Activated T-cell treated with anti-CD3 and anti-CD28 coated beads, Interleukin-2, amount 50 U/mL, for 72 hours (primary cell): ENCODE results near the gene GSTO2. TPM values are rescaled to one million over a fixed set of nuclear protein-coding genes. Genes with fewer than 3 reads are reported as not detected.

Experiments used
- ATAC-seq, 2 donors: fragments of 150-1000 bp; cut with Tn5 transposase; replicated peaks in 1 of 2; 2 replicates each; pipeline ENCODE4 v1.10.0; 2021; ENCODE audit warnings: moderate library complexity in 2 of 2, mild to moderate bottlenecking in 1 of 2
- DNase-seq, 2 donors: peaks; one replicate each; pipeline ENCODE4 v3.0.0; 2021 to 2022; ENCODE audit warnings: mixed read lengths in 1 of 2
- H3K27ac Mint-ChIP-seq: one replicate; pipeline ENCODE4 v1.8.0; 2022; ENCODE audit warnings: mild to moderate bottlenecking, moderate library complexity, mixed read lengths
- H3K27me3 Mint-ChIP-seq: one replicate; pipeline ENCODE4 v1.8.0; 2022; ENCODE audit warnings: low read depth, mixed read lengths
- H3K36me3 Mint-ChIP-seq, 2 donors: one replicate each; pipeline ENCODE4 v1.8.0; 2022; ENCODE audit warnings: mixed read lengths in 2 of 2, mild to moderate bottlenecking in 1 of 2; ENCODE audit not compliant: insufficient read depth in 2 of 2
- H3K4me1 Mint-ChIP-seq: one replicate; pipeline ENCODE4 v1.8.0; 2022; ENCODE audit warnings: low read depth, mixed read lengths
- H3K4me3 Mint-ChIP-seq, 2 donors: one replicate each; pipeline ENCODE4 v1.8.0; 2022; ENCODE audit warnings: mild to moderate bottlenecking in 2 of 2, mixed read lengths in 2 of 2, moderate library complexity in 2 of 2
- H3K9me3 Mint-ChIP-seq, 2 donors: one replicate each; pipeline ENCODE4 v1.8.0; 2022; ENCODE audit warnings: mixed read lengths in 2 of 2
- total RNA-seq, 2 donors: library from RNA; stranded (reverse); gene quantifications; one replicate each; pipeline ENCODE4 v1.2.3, GENCODE V29; 2022

Gene GSTO2
- total RNA-seq, 2 donors from 2014 or later, result 6.8 to 9.5 TPM

DNA sequence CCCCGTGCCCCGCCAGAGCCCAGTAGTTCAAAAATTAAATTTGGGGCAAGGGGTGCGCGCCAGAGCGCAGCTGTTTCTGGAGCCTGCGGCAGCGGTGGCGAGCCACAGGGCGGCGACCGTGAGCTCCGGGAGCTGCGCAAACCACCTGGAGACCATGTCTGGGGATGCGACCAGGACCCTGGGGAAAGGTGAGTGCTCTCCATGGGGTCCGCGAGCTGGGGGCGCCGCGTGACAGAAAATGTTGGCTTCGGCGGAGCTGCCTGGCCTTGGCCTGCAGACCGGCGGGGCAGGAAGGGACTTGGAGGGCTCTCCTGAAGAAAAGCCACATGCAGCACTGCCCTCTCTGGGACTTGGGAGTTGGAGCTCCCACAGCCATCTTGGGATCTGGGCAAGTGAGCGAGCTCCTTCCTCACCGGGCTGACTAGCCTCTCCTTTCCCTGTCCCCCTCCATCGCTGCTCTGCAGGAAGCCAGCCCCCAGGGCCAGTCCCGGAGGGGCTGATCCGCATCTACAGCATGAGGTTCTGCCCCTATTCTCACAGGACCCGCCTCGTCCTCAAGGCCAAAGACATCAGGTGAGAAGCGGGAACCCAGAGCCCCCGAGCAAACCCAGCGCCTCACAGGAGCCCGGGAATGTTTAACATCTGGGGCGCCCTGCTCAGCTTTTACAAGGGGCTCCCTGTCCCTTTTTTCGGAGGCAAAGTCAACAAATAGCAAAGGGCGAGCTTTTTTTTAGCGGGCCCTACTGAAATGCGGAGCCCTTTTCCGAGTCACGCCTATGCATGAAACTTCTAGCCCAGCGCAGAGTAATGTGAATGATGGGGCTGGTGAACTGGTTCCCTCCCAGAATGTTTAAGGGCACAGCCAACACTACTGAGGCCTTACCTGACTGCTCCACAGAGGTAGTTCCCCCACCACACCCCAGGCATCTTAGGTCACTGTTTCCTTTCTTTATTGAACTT lies 6.1 kb downstream of the GSTO2 start:
- peak overlapping the region; percentile 68 for H3K4me3 Mint-ChIP-seq
- H3K4me1 Mint-ChIP-seq, result peaks cover 10% of the 10 kb centered on the region
- ATAC-seq (peak; percentile 89 to 90), DNase-seq (peak; percentile 60 to 62)
- H3K27me3 Mint-ChIP-seq, result peaks cover 15% of the 10 kb centered on the region
- no peaks in the 10 kb centered on the region for H3K36me3 Mint-ChIP-seq
- H3K27ac Mint-ChIP-seq, result no peak overlapping the region
- H3K9me3 Mint-ChIP-seq, result no peaks in the 10 kb centered on the region

DNA sequence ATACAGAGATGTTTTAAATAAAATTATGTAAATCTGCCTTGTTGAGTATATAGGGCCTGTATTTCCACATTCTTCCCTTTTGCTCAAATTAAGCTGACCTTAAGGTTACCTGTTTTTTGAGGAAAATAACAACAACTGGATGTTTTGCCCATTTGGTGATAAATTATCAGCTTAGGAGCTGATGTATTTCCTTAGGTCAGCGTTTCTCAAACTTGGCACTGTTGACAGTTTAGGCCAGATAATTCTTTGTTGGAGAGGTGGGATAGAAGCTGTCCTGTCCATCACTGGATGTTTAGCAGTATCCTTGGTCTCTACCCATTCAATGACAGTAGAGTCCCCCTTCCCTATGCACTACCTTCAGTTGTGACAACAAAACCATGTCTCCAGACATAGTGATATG lies 7.2 kb downstream of the GSTO2 start:
- Mint-ChIP-seq H3K9me3 (no peaks in the 10 kb centered on the region), H3K4me3 (no peak overlapping the region), H3K27me3 (peaks cover 15% of the 10 kb centered on the region), H3K4me1 (peaks cover 10% of the 10 kb centered on the region), H3K27ac (no peak overlapping the region), H3K36me3 (no peaks in the 10 kb centered on the region)
- no peak for ATAC-seq
- DNase-seq, result no peak

DNA sequence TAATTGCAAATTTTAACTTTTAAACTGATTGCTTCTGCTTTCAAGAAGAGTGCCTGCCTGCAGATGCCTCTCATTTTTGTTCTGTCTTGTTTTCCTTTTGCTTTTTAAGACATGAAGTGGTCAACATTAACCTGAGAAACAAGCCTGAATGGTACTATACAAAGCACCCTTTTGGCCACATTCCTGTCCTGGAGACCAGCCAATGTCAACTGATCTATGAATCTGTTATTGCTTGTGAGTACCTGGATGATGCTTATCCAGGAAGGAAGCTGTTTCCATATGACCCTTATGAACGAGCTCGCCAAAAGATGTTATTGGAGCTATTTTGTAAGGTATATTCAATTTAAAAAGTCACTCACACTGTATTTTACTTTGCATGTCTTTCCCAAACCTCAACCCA lies 8.8 kb downstream of the GSTO2 start:
- H3K4me1 Mint-ChIP-seq, result peaks cover 14% of the 10 kb centered on the region
- no peak overlapping the region for H3K4me3 Mint-ChIP-seq
- H3K27ac Mint-ChIP-seq, result no peak overlapping the region
- H3K36me3 Mint-ChIP-seq, result no peaks in the 10 kb centered on the region
- ATAC-seq (no peak), DNase-seq (no peak)
- H3K27me3 Mint-ChIP-seq, result peaks cover 15% of the 10 kb centered on the region
- no peaks in the 10 kb centered on the region for H3K9me3 Mint-ChIP-seq

DNA sequence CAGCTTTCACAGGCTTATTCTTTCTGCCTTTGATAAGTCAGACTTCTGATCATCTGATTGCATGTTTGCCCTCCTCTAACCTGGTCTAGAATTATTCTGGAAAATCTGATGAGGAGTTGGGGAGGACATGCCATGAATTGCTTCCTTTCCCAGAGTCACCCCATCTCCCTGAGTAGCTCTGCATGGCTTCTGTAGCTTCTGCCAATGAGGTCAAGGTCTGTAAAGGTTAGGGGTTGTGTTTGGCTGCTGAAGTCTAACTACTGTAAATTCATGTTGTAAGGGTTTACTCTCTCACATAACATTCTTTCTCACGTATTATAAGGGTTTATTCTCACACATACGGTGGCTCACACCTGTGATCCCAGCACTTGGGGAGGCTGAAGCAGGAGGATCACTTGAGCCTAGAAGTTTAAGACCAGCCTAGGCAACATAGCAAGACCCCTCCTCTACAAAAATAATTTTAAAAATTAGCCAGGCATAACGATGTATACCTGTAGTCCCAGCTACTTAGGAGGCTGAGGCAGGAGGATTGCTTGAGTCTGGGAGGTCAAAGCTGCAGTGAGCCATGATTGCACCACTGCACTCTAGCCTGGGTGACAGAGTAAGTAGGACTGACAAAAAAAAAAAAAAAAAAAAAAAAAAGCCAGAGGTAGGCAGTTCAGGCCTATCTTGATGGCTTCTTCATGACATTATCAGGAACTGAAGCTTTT lies 10.7 kb downstream of the GSTO2 start:
- H3K27ac Mint-ChIP-seq, result no peak overlapping the region
- no peak overlapping the region for H3K4me3 Mint-ChIP-seq
- no peaks in the 10 kb centered on the region for H3K36me3 Mint-ChIP-seq
- DNase-seq (no peak), ATAC-seq (no peak)
- H3K4me1 Mint-ChIP-seq, result peaks cover 8% of the 10 kb centered on the region
- peaks cover 15% of the 10 kb centered on the region for H3K27me3 Mint-ChIP-seq
- H3K9me3 Mint-ChIP-seq, result no peaks in the 10 kb centered on the region

DNA sequence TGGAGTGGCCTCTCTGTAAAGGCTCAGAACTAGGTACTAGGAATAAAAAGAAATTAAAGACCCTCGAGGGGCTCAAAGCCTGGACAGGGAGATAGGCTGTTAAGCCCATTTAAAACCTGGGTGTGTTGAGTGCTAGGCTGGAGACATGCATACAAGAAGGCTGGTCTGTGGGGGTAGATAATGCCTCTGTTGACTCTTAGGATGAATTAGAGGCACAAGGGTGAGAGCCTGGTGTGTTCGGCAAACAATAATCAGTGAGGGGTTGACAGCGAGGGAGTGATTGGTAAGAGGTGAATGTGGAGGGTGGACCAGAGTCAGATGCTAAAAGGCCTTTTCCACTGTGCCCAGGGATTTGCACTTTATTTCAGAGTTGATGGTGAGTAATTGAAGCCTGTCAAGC lies 12.7 kb downstream of the GSTO2 start:
- no peak overlapping the region for H3K4me3 Mint-ChIP-seq
- H3K9me3 Mint-ChIP-seq, result no peaks in the 10 kb centered on the region
- peaks cover 5% of the 10 kb centered on the region for H3K4me1 Mint-ChIP-seq
- no peaks in the 10 kb centered on the region for H3K36me3 Mint-ChIP-seq
- peaks cover 8% of the 10 kb centered on the region for H3K27me3 Mint-ChIP-seq
- DNase-seq (no peak), ATAC-seq (no peak)
- H3K27ac Mint-ChIP-seq, result no peak overlapping the region

DNA sequence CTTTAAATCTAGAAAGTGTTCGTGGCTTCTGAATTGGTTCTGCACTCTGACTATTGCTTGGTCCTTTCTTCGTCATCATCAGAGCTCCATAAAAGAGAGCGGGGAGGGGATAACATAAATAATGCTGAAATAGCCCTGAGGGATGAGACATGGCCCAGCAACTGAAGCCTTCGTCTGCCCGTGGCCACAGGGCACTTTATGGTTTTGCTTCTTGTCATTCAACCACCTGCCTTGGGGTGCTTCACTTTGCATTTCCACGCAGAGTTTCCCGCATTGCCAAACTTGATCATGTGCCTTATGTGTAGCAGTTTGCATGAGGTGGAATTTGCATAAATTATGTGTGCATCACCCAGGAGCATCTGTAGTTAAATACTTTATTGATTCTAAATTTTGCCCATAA lies 15.9 kb downstream of the GSTO2 start:
- peaks cover 5% of the 10 kb centered on the region for H3K4me1 Mint-ChIP-seq
- H3K36me3 Mint-ChIP-seq, result no peaks in the 10 kb centered on the region
- H3K9me3 Mint-ChIP-seq, result no peaks in the 10 kb centered on the region
- no peak overlapping the region for H3K4me3 Mint-ChIP-seq
- H3K27ac Mint-ChIP-seq, result no peak overlapping the region
- peaks cover 11% of the 10 kb centered on the region for H3K27me3 Mint-ChIP-seq
- no peak for ATAC-seq
- DNase-seq, result no peak

DNA sequence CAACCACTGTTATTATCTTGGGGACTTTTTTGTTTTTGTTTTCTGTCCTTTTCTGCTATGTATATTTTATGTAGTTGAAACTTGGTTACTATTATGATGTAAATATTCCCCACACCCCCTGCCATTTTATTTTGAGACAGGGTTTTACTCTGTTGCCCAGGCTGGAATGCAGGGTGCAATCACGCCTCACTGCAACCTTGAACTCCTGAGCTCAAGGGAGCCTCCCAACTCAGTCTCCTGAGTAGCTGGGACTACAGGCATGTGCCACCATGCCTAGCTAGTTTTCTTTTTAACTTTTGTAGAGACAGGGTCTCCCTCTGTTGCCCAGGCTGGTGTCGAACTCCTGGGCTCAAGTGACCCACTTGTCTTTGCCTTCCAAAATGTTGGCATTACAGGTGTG lies 18.0 kb downstream of the GSTO2 start:
- H3K27ac Mint-ChIP-seq, result no peak overlapping the region
- no peaks in the 10 kb centered on the region for H3K9me3 Mint-ChIP-seq
- H3K4me1 Mint-ChIP-seq, result peaks cover 14% of the 10 kb centered on the region
- ATAC-seq (no peak), DNase-seq (no peak)
- peaks cover 26% of the 10 kb centered on the region for H3K27me3 Mint-ChIP-seq
- no peak overlapping the region for H3K4me3 Mint-ChIP-seq
- H3K36me3 Mint-ChIP-seq, result no peaks in the 10 kb centered on the region

DNA sequence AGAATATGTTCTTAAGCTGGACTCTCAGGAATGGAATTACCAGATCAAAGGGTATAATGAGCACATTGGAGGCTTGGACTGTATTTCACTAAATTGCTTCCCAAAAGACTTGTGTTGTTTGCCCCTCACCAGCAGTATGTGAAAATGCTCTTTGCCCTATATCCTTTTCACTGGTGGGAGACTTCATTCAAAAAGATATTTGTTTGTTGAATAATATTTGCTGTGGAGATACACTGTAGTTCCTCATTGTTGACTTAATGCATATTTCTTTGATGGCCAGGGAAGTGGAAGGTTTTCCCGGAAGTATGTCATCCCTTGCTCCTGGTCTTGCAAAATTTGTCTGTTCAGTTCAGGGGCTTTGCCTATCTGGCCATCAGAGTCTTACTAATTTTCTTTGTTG lies 19.4 kb downstream of the GSTO2 start:
- Mint-ChIP-seq H3K27ac (no peak overlapping the region), H3K36me3 (no peaks in the 10 kb centered on the region), H3K4me3 (no peak overlapping the region), H3K9me3 (no peaks in the 10 kb centered on the region), H3K27me3 (peaks cover 26% of the 10 kb centered on the region), H3K4me1 (peaks cover 23% of the 10 kb centered on the region)
- ATAC-seq (no peak), DNase-seq (no peak)

DNA sequence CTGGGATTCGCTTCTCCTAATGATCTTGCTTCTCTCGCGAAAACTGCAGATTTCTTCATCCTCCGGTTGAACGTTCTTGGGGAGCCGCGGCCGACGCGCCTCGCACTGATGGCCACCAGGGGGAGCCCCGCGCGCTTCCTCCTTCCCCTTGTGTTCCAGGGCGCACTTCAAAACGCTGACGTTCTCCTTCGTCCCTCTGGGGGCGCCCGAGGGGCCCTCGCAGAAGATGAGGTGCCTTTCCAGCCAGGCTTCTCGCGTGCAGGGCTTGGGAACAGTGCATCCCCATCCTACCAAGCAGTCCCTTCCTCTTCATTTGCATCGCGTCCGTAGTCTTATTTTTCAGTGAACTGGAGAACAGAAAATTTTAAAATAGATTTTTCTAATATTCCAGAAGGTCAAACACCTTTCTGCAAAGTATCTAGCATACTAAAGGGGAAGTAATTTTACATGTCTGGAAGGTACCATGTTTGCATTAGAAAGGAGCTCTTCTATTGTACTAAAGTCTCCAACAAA lies 22.5 kb downstream of the GSTO2 start:
- no peaks in the 10 kb centered on the region for H3K36me3 Mint-ChIP-seq
- DNase-seq (peak; percentile 88 to 91), ATAC-seq (peak; percentile 95 to 96)

DNA sequence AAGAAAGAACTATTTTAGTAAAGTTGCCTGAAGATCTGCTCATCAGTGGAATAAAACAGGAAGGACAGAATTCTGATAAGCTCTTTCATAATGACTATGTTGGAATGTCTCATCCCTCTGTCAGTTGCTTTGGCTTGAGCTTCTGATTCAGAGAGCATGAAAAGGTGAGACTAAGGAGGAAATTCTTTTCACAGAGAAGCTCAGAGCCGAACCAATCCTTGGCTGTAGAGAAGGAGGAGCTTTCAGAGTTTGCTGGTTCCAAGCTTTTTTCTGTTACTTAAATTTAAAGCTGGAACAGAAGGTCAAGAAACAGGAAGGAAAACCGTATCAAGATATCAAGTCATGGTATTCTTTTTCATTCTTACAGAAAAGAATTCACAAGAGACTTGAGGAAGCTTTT lies 24.0 kb downstream of the GSTO2 start:
- H3K27me3 Mint-ChIP-seq, result peaks cover 26% of the 10 kb centered on the region
- H3K27ac Mint-ChIP-seq, result peak overlapping the region; percentile 68
- peak overlapping the region in 1 of 2 donors; percentile 42 for H3K4me3 Mint-ChIP-seq
- no peaks in the 10 kb centered on the region for H3K9me3 Mint-ChIP-seq
- H3K4me1 Mint-ChIP-seq, result peaks cover 32% of the 10 kb centered on the region
- no peaks in the 10 kb centered on the region for H3K36me3 Mint-ChIP-seq
- ATAC-seq (no peak), DNase-seq (no peak)

More for the DNA sequence above, 22.5 kb downstream of the GSTO2 start:
- Mint-ChIP-seq H3K9me3 (no peaks in the 10 kb centered on the region), H3K4me3 (peak overlapping the region; percentile 1 to 2), H3K27ac (no peak overlapping the region), H3K4me1 (peaks cover 23% of the 10 kb centered on the region), H3K27me3 (peaks cover 26% of the 10 kb centered on the region)

DNA sequence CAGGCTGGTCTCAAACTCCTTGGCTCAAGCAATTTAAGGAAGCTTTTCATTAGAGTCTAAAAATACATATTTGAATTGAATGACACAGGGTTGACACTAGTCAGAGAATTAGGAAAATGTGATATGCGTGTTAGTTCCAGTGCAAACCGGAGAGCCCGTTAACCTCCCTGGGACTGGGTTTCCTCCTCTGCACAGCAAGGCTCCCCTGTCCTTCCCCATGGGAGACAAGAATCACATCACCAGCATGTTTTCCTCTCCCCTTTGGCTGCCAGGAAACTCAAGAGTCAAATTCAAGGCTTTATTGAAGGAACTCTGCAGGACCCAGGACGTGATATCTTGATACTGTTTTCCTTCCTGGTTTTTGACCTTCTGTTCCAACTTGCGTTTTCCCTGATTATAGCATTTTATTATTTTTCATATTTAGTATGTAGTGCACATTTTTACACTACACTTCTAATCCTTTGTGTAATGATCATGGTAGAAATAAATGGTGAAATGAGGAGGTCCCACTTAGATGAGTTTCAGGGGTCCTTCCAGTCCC lies 24.9 kb downstream of the GSTO2 start:
- peaks cover 33% of the 10 kb centered on the region for H3K4me1 Mint-ChIP-seq
- H3K4me3 Mint-ChIP-seq, result no peak overlapping the region
- DNase-seq (no peak), ATAC-seq (no peak)
- peak overlapping the region; percentile 32 for H3K27ac Mint-ChIP-seq
- no peaks in the 10 kb centered on the region for H3K9me3 Mint-ChIP-seq
- no peaks in the 10 kb centered on the region for H3K36me3 Mint-ChIP-seq
- H3K27me3 Mint-ChIP-seq, result peaks cover 20% of the 10 kb centered on the region

DNA sequence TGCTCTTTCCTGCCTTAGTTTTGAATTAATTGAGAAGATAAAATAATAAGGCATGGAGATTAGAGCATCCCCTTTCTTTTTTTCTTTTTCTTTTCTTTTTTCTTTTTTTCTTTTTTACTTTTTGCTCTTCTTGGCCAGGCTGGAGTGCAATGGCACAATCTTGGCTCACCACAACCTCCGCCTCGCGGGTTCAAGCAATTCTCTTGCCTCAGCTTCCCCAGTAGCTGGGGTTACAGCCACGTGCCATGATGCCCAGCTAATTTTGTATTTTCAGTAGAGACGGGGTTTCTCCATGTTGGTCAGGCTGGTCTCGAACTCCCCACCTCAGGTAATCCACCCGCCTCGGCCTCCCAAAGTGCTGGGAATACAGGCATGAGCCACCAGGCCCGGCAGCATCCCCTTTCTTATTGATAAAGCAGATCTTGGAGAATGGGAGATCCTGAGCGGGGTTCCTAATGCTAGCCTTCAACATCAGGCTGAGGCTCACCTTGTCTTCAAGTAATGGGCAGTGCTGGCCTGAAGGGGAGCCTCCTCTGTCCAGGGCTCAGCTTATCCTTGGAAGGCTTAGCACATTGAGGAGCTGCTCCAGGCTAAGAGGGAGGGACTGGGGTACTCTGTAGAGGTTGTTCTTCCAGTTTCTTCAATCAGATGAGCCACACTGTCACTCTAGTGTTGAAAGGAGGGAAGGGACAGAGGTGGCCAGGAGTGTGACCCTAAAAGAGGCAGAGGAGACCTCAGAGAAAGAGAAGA lies 27.9 kb downstream of the GSTO2 start:
- Mint-ChIP-seq H3K4me3 (no peak overlapping the region), H3K27me3 (no peaks in the 10 kb centered on the region), H3K27ac (no peak overlapping the region), H3K9me3 (peaks cover 0 to 2% of the 10 kb centered on the region in 2 donors), H3K4me1 (peaks cover 54% of the 10 kb centered on the region), H3K36me3 (peaks cover under 1 to 4% of the 10 kb centered on the region in 2 donors)
- DNase-seq (no peak), ATAC-seq (no peak)
